Jurkat, Clone E6-1 (cell line): Measurements from ENCODE around the gene SLC49A3.
"Not testable (repeated sequence)": the region's sequence is repeated elsewhere in the genome, so short reads cannot be mapped to it uniquely, and the experiment has no call there.

Experiments used
- DNase-seq: peaks from one replicate; pipeline ENCODE4 v3.0.0-alpha.2; 2011; ENCODE audit warnings: low read depth, low spot score
- H3K4me3 ChIP-seq: 2 replicates; pipeline ENCODE4 v1.5.1; 2011; ENCODE audit warnings: mild to moderate bottlenecking, low read length, control low read depth, moderate library complexity

SLC49A3 gene

DNA sequence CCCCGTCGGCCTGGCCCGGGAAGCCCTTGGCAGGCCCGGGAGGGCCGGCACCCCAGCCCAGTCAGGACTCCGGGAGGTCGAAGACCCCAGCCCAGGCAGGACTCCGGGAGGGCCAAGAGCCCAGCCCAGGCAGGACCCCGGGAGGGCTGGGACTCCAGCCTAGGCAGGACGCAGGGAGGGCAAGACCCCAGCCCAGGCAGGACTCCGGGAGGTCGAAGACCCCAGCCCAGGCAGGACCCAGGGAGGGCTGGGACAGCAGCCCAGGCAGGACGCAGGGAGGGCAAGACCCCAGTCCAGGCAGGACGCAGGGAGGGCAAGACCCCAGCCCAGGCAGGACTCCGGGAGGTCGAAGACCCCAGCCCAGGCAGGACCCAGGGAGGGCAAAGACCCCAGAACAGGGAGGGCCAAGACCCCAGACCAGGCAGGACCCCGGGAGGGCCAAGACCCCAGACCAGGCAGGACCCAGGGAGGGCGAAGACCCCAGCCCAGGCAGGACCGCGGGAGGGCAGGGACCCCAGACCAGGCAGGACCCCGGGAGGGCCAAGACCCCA is 17.2 kb upstream of the SLC49A3 start:
- not testable (repeated sequence) for DNase-seq
- peak overlapping the region; percentile 93 for H3K4me3 ChIP-seq

DNA sequence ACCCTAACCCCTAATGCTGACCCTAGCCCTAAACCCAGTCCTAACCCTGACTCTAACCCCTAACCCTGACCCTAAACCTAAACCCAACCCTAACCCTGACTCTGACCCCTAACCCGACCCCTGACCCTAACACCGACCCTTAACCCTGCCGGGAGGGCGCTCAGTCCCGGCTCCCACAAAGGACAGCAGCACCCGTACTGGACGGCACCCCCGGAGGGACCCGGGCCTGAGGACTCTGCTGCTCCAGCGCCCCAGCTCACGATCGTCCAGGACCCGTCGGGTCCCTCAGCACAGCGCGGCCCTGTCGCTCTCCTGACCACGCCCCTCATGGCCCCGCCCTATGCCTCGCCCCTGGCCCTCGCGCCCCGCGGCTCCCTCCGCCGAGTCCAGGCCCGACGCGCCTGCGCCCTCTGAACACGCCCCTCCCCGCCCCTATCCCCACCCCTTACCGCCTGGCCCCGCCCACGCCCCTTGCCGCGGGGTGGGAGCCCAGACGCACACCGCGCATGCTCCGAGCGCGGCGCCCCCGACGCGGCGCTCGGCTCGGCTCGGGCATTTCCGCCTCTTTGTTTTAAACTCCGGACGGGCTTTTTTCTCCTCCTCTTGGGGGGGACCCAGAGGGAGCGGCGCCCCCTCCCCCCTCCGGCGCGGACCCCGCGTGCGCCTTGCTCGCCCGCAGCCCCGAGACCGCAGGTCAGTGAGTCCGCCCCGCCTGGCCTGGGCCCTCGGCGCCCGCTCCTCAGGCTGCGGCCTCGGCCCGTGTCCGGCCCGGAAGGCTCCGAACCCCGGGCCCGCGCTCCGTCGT is 16.5 kb upstream of the SLC49A3 start, which contains the start of gene PCGF3:
TSS of gene PCGF3 (plus strand) at position 555 of the 805 bp plus-strand sequence. CDS start 27,849 bp downstream, outside the sequence.
- DNase-seq = peak; percentile 84

DNA sequence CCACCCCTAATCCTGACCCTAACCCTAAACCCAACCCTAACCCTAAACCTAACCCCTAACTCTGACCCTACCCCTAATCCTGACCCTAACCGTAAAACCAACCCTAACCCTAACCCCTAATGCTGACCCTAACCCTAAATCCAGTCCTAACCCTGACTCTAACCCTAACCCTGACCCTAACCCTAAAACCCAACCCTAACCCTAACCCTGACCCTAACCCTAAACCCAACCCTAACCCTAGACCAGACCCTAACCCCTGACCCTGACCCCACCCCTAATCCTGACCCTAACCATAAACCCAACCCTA is 16.0 kb upstream of the SLC49A3 start:
- DNase-seq = no peak
- H3K4me3 ChIP-seq = peak overlapping the region; percentile 56

More for the DNA sequence above, 16.5 kb upstream of the SLC49A3 start, which contains the start of gene PCGF3:
- H3K4me3 ChIP-seq = peak within 1 kb of the TSS; percentile 93

DNA sequence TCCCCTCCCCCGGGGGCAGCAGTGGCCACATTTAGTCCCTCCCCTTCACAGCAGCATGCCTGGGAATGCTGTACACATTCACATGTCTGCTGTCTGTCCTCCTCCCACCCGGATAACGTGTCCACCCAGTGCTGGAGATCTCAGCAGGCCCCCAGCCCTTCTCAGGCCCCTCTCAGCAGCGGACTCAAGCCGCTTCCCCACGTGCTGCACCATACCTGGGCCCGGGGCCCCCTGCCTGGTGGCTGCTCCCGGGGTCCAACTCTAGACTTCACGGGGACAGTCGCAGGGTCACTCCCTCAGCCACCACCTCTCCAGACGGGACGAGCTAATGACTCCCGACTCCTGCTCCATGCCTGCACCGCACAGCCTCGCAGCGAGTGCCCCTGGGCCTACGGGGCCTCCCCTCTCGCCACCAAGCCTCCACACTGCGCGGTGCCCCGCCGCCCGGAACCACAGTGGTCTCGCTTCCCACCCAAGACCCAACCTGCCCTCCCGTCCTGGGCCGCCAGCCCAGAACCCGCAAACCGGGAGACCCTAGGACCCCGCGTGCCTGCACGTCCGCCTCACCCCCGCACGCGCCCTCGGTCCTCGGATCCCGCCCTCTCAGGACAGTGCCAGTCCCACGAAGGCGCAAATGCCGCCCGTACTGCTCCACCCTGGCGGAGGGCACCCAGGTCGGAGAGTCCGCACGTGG is 15.4 kb upstream of the SLC49A3 start:
- DNase-seq = no peak
- no peak overlapping the region for H3K4me3 ChIP-seq

DNA sequence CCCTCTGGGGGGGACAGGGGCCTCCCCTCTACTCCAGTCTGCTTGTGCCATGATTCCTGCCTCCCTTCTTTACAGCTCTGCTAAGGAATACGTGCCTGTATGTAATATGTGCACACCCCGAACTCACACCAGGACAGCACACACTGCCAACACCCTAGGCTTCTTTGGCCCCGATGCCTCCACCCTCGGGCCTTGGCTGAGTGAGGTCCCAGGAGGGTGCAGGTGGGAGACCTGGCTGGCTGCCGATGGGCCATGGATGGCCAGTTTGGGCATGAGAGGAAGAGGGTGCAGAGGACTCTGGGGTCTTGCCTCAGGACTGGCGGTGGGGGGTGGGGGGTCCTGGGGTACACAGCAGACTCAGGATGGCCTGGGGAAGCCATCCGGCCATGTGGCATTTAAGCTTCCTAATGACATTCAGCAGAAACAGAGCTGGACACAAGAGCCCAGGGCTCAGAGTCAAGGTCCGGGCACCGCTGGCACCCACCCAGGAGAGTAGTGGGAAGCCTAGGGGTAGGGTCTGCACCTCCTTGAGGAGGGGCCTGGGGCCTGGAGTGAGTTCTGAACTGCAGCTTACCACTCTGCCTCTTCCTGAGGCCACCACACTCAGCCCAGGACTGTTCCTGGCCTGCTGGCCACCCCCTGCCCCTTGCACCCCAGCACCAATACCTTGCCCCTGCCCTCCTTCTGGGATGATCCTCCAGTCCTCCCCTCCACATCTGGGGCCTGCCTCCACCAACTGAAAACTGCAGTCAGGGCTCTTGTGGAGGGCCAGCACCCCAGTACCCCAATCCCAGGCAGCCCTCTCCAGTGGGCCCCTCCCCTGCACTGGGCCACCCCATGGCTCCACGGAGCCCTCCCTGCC is 14.6 kb upstream of the SLC49A3 start:
- no peak overlapping the region for H3K4me3 ChIP-seq
- no peak for DNase-seq

DNA sequence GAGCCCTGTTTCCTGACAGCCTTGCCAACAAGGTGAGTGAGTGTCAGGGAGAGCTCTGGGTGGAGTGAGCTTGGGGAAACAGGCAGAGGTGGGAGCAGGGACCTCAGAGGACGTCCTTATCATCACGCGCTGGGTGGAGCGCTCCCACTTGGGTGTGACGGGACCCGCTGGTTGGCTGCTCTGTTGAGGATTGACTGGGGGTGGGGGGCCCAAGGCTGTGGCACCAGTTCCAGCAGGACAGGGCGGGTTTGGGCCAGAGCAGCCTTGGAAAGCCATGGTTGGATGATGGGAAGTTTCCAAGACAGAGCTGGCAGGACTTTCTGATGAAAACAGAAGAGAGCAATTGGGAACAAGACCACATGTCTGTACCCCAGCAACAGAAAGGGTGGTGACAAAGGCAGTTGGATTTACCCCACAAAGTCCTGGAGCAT is 13.7 kb upstream of the SLC49A3 start:
- no peak overlapping the region for H3K4me3 ChIP-seq
- no peak for DNase-seq

DNA sequence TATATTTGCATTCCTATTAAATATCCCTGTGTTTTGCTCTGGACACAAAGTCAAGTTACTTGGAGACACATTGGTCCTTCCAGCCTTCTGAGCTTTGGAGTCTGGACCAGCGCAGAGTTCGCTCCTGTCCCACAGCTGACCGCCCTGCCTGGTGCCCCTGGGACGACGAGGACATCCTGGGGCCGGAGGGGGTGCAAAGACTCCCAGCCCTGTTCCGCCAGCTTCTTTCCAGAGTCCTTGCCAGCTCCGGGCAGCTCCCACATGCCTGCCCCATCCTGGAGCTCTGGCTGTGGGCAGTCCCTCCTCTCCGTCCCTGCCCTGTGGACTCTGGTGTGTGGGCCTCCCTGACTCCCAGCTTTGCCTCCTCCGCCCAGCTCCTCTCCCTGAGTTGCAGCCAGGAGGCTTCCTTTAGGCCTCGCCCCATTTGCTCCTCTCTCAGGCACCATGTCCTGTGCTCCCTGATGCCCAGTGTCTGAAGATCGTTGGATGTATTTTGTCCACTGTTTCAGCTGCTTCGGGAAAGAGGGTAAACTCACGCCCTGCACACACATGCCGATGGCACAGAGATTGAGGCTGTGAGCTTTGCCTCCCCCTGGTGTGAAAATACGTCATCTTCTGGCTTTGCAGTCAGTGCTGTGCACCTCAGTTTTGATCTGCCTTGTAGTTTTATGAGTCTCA is 11.8 kb upstream of the SLC49A3 start:
- DNase-seq = no peak
- H3K4me3 ChIP-seq = no peak overlapping the region

DNA sequence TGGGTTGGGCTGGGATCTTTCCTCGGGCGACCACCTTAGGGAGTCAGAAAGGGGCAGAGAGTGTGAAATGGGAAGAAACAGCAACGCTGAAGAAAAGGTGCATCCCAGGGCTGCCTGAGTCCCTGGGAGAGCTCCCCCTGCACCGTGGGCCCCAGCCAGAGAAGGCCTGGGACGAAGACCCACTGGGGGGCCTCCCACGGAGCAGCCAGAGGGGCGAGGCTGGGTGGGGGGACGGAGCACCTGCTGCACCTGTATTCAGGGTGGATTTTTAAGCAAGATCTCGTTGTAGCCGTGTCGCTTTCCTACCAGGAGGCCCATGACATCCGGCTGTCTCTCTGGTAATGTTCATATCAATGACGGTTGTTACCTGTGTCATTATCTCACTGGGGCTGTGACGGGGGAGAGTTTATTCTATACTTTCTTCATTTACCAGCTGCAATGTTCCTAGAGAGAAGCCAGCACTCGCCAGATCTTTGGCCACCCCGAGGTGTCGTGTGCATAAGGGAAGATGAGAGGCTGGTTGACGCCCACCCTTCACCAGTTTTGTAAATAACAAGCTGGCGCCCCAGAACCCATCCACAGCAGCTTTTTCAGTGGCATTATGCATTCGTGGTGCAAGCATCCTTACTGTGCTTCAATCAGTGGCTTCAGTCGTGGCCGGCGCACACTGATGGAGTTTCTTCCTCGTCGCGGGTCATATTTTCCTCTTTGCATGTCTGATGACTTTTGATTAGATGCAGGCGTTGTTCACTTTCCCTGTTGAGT is 11.0 kb upstream of the SLC49A3 start:
- DNase-seq = no peak
- no peak overlapping the region for H3K4me3 ChIP-seq

DNA sequence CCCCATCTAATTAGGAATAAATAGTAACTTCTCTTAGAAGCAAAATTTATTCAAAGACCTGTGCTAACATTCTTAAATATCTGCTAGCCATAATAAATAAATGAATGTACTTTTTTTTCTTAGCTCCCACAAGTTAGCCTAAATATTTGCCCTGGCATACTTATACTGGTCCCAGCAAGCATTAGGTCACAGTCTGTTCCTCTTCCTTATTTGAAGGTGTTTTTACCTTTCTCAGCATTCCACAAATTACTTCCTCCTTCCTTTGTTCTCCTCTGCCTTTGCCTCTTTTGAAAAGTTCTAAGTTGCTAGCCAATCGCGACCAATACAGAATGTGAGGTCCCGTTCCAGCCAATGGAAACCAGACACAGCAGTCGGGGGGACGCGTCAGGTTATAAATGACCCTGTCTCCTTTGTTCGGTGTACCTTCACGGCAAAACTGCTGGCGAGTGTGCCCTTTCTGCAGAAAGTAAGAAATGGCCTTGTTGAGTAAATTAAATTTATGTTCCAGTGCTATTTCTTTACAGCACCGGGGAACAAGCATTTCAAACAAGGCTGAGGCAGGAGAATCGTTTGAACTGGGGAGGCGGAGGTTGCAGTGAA is 5.5 kb upstream of the SLC49A3 start:
- not testable (repeated sequence) for DNase-seq, H3K4me3 ChIP-seq

DNA sequence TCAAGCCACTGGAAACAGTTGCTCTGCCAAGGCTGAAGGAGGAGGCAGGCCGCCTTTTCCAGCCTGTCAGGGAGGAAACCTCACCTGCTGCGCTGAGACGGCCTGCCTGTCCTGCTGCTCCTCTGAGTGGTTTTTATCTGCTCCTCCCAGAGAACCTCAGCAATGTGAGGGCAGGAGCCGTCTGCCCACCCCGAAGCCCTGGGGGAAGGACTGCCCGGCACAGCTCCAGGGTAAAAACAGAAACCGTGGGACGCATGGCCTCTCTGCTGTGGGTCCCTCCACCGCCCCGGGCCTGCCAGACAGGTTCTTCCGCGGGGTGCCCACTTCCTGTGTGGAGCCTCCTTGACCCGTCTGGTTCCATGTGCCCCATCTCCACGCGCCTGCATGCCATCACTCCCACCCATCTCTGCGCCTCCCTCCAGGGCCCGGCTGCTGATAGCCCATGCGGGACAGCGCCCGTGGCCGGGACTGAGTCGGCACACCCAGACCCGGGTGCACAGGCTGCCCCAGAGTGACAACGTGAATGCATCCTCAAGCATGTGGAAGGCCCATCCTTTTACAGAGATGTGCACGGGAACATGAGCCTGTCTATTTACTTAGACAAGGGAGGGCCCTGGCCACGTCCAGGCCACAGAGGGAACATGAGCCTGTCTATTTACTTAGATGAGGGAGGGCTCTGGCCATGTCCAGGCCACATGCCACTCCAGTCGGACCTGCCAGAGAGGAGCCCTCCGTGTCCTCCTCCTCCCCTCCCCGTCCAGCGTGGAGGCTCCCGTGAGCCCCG is 4.0 kb upstream of the SLC49A3 start:
- no peak overlapping the region for H3K4me3 ChIP-seq
- no peak for DNase-seq

DNA sequence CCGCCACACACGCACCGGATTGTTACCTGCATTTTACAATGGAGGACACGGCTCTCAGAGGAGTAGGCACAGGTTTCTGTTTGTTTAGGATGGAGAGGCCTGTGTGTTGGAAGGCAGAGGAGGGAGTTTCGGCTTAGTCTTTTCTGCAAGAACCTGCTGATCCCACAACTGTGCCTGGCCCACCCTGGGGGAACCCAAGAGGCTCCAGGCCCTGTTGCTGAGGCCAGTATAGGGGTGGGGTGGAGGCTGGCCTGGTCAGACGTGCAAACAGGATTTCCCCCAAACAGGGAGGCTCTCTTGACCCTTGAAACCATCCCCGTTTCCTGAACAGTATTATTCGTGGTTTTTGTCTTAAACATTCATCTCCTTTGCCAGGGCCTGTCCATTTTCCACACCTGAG is 772 bp upstream of the SLC49A3 start:
- no peak for DNase-seq
- H3K4me3 ChIP-seq = no peak overlapping the region

DNA sequence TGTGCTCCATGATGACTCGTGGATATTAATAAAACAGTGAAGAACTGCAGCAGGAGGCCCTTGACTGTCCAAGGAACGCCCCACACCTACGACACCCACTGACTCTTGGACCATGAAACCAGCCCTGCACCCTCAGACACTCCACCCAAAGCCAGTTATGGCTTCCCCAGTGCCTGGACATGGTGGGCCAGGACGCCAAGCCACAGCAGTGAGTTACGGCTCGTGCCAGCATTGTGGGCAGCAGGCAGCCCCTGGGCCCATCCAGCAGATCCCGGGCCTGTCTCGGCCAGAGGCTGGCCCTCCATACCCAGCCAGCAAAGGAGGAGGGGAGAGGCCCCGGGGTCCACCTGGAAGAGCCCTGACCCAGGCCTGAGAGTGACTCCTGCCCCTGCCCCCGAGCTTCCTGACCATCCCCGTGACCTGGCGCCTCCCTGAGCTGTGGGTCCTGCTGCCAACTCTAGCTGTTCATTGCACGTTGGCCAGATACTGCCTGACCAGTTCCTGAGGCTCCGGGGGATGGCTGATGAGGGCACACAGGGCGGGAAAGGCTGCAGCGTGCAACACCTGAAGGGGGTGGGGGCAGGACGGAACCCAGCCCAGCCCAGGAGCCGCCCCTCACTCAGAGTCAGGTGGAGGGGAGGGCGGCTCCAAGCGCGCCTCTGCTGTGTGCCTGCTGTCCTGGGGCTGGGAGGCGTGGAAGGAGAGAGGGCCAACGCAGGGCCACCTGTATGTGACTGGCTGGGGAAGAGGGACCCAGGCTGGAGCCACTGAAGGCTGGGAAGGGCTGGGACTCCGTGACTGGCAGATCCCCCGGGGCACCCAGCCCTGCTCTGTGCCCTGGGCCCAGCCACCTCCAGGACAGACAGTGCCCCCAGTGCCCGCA is 739 bp downstream of the SLC49A3 start:
- no peak overlapping the region for H3K4me3 ChIP-seq

DNA sequence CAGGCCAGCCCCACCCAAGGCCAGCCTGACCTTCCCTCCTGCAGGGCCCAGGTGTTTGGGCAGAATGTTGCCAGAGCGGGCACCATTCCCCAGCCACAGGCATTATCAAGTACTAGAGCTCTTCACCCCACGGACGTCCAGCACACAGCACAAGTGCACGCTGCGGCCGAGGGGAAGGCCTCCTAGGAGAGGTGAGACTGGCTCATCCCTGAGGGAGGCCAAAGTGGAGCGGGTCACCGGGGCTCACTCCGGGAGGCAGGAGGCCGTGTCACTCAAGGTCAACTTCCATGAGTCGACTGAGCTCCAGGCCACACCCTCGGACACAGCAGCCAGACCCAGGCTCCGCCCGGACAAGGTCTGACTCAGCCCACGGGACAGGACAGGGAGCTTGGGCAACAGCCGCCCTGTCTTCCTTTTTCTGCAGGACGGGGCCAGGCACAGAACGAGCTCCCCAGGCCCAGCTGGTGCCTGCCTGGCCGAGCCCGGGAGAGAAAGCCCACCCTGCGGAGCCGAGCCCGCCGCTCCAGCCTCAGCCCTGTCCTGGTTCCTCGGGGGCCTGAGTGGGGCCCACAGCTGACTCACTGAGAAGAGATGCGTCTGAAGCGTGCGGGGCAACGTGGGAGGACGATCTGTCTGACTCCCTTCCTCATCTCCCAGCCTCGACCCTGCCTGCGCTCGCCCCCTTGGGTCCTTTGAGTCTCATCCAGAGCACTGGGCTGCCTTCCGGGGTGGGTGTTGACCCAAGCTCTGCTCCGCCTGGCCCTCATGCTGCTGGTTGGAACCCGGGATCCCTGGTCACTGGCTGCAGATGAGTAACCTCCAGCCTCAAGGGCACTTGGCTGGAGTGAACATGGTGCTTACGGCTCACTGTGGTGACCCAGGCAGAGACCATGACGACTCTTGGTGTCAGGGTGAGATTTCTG is 1.6 kb downstream of the SLC49A3 start:
- DNase-seq = no peak
- H3K4me3 ChIP-seq = no peak overlapping the region

More for the DNA sequence above, 739 bp downstream of the SLC49A3 start:
- no peak for DNase-seq

DNA sequence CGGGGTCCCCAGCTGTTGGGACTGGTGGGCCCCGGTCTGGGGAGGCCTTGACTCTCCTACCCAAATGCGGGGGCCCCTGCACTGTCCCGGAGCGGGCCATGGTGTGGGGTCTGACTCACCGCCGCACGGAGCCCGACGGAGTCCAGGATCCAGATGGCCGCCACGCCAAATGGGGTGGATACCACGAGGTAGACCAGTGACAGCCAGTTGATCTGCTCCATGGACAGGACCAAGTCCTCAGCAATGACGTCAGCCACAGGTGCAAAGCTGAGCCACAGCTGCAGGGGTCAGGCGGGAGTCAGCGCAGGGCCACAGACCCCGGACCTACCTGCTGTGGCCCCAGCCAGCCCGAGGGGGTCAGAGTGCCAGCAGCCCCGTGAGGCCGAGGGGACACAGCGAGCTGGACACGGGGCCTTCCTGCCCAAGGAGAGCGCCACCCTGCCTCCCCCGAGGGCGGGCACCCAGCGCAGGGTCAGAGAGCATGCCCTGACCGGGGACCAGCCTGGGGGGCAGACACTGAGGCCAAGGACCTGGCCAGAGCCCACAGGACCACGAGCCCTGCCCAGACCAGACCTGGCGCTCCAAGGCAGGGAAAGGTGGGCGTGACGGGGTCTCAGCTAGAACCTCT is 2.4 kb downstream of the SLC49A3 start:
- no peak for DNase-seq
- no peak overlapping the region for H3K4me3 ChIP-seq
